Stimulated activated CD4-positive, alpha-beta T cell treated with anti-CD3 and anti-CD28 coated beads, Interleukin-2, amount 100 ng/mL, for 48 hours (primary cell): ENCODE data around the gene EID3.
"Not testable (repeated sequence)": the region's sequence is repeated elsewhere in the genome, so short reads cannot be mapped to it uniquely, and the experiment has no call there.

Source experiments
- DNase-seq, 2 donors: peaks; one replicate each; pipeline ENCODE4 v3.0.0-alpha.2; 2020

EID3 gene

GRCh38 chr12:104303538-104304151 is at the start of gene EID3:
EID3 (plus strand) TSS chr12:104303739; CDS start chr12:104303935, 196 bp downstream.
- DNase-seq, result peak; percentile 85 to 90

DNA sequence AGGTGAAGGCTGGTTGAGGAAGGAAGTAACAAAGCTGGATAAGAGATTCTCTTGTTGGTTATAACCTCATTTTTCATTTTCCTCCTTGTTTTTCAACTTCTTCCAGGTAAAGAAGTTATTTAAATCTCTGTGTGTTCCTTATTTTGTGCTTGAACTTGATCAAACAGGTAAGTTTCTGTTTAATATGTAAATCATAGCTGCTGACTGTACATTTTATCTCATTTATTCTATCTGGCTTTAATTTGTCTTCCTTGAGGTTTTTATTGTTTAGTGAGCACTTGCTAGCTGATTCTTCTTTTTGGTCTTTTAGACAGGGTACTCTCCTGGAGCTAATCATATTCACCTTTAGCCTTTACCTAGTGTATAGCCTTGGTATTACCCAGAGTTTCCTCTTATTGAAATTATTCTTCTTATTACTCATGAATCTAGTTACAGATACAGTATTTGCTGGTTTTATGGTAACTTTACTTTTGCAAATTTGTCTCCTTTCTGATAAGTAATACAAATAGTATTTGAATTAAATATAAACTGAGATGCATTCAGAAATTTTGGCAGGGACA is 45.5 kb upstream of the EID3 start:
- no peak for DNase-seq

DNA sequence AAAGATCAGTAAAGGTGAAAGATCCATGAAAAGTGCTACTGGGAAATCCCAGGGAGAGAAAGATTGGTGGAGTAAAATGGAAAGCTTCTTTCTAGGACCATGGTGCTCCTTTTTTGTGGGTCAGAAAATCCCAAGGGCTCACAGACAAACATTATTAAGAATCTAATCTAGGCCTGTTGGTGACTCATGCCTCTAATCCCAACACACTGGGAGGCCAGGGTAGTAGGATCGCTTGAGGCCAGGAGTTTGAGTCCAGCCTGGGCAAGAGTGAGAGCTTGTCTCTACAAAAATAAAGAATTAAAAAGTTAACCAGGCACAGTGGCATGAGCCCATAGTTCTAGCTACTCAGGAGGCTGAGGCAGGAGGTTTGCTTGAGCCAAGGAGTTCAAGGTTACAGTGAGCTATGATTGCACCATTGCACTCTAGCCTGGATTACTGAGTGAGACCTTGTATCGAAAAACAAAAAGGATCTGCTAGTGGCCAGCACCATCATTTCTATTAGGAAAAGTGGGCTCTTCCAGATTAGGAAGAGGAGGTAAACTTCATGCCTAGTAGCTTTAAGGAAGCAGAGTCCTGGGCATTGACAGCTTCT is 45.0 kb upstream of the EID3 start:
- no peak for DNase-seq

DNA sequence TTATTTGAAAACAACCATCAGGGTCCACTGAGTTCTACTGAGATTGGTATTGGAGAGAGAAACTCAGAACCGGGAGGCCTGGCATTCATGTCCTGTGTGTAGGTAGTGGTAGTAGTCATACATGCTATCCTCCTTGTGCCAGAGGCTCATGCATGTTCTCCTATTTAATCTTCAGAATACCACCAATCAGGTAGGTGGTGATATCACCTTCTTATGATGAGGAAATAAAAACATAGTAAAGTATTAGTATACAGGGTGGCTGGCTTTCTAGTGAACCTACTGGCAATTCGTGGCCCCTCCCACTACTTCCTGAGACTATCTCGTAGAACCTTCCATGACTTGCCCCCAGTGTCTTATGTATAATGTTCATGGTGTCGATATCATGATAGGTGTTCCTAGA is 40.5 kb upstream of the EID3 start:
- DNase-seq, result no peak

DNA sequence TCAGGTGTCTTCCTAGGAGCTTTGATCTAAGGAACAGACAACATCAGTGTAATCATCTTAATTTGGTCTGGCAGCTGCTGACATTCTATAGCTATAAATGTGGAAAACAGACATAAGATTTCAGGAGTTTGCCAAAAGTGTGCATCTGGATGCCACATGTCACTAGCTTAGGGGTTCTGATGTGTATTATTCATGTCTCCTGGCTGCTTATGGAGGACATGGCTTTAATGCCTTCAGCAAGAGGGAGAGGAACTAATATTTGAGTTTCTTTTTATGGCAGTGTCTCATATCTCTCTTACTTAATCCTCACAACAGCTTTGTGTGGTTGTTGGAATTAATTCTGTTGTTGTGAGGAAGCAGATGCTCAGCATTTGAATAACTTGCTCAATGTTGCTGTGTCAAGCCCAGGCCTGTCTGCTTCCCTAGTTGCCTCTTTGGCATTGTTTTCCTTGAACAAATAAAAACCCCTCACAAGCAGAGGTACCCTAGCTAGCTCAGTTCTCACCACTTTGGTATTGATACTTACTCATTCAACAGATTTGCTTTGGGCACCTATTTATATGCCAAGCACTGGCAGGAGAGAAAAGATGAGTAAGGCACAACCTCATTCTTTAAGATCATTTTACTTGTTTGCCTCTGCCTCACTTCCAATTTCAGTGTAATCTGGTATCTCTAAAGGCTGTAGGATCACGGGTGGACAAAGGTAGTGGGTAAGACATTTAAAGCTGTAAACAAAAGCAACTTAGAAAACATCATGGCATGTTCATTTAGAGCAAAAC is 39.8 kb upstream of the EID3 start:
- DNase-seq, result no peak

GRCh38 chr12:104265436-104265835 is 38.1 kb upstream of the EID3 start:
- not testable (repeated sequence) for DNase-seq

- no peak for DNase-seq
These were observed 30.6 kb upstream of the EID3 start for GRCh38 chr12:104272938-104273337.

GRCh38 chr12:104273503-104273902 is 30.0 kb upstream of the EID3 start:
- no peak for DNase-seq

DNA sequence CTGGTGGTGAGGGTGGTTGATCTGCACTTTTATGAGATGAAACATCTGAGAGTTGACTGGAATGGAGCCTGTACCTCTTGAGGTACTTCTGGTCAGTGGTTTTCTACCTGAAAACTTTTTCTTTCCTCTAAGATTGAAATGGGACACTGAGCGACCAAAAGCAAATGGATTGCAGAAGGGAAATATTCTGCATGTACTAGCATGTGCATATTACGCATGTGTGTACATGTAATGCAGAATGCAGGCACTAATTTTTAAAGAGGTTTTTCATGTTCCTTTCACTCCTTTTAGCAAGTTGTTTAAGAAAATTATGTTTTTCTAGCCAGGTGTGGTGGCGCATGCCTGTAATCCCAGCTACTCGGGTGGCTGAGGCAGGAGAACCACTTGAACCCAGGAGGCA is 28.7 kb upstream of the EID3 start:
- DNase-seq, result no peak

GRCh38 chr12:104275689-104276088 is 27.9 kb upstream of the EID3 start:
- no peak for DNase-seq

- no peak for DNase-seq
These were observed 27.0 kb upstream of the EID3 start for GRCh38 chr12:104276273-104277131.

- DNase-seq, result no peak
These were observed 24.4 kb upstream of the EID3 start for GRCh38 chr12:104279164-104279563.

GRCh38 chr12:104280111-104280510 is 23.4 kb upstream of the EID3 start:
- no peak for DNase-seq

- DNase-seq, result no peak
These were observed 22.7 kb upstream of the EID3 start for GRCh38 chr12:104280717-104281458.

GRCh38 chr12:104281636-104282035 is 21.9 kb upstream of the EID3 start:
- no peak for DNase-seq

- DNase-seq, result no peak
These were observed 21.4 kb upstream of the EID3 start for GRCh38 chr12:104282109-104282508.

DNA sequence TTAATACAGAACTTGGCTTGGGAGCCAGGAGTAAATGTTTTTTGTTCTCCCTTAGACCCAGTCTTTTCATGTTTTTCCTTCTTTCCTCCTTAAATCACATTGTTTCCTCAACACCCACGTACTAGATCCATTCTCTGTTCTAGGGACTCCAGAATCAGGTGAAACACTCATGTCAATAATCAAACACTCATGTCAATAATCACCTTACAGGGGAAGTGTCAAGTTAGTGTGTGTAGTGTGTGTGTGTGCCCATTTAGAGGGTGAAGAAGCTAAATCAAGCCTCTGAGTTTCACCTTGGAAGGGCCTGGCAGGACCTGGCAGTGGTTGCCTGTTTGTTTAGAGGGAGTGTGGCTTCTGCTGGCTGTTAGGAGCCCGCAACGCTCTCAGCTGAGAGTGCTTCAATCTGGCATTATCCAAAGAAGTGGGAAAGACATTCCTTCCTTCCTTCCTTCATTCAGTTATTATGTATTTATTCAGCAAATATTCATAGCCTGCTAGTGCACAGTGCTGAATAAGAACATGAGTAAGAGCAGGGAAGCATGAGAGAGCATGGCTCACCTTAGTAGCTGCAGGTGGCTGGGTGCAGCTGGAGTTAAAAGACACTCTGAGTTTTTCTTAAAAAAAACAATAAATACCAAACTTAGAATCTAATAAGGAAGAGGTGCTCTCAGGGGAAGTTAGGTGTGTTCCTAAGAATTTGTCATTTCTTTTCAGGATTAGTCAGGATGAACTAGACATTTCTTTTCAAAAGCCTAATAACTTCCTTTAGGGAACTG is 17.6 kb upstream of the EID3 start:
- no peak for DNase-seq

DNA sequence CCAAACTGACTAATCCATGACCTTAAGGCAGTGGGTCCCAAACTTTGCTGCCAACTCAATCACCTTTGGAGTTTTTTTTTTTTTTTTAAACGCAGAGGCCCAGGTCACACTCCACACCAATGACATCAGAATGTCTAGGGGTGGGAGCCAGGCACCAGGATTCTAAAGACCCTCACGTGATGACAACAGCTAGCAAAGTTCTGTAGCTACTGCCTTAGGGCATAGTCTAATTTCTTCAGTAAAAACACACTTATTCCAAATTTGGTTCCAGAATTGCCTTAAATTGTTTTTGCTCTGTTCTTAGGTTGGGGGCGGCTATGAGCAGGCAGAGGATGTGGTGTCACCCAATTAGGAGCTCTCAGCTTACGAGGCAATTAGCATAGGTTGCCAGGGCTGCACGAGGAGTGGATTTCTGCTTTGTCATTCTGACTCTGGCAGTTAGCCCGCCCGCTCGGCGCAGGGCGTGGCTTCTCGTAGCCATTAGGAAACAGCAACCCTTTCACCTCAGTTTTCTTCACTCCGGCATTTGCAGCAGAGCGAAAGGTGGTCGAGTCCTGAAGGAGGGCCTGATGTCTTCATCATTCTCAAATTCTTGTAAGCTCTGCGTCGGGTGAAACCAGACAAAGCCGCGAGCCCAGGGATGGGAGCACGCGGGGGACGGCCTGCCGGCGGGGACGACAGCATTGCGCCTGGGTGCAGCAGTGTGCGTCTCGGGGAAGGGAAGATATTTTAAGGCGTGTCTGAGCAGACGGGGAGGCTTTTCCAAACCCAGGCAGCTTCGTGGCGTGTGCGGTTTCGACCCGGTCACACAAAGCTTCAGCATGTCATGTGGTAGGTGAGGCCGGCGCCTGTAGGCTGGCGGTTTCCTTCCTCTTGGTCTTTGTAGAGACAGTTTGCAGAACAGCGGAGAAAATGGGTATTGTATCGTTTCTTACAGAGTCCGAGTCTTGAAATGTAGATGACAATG is 16.7 kb upstream of the EID3 start:
- DNase-seq, result peak; percentile 80 to 81

GRCh38 chr12:104288635-104289274 is 14.8 kb upstream of the EID3 start:
- DNase-seq, result peak; percentile 76 to 78

DNA sequence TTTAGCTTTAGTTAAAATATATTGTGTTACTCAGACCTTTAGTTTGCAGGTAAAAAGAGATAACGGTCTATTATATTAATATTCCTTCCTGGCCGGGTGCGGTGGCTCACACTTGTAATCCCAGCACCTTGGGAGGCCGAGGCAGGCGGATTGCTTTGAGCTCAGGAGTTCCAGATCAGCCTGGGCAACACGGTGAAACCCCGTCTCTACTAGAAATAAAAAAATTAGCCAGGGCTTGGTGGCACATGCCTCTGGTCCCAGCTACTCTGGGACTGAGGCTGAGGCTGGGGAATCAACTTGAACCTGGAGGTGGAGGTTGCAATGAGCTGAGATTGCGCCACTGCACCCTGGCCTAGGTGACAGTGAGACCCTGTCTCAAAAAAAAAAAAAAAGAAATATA is 13.2 kb upstream of the EID3 start:
- no peak for DNase-seq
